ENCODE data around the gene GGN. TPM values are rescaled to one million over a fixed set of nuclear protein-coding genes. Genes with fewer than 3 reads are reported as not detected.

The GGN gene
- total and polyA plus RNA-seq, 2 of the 13 experiments (the other 11 are each of a cell fraction or from before 2014, with no cell fraction given): not detected

- TF ChIP-seq ZNF34 (CRISPR knock-in tag; IDR thresholded peaks at IDR 0.05; ENCODE audit: borderline replicate concordance): 0 out of 2 replicates have a peak, but pooled peaks have one; percentile 50
- peak; percentile 18 for TF ChIP-seq AGO2 (optimal IDR thresholded peaks at IDR 0.05; ENCODE audit: low read depth, low read length)
- TF ChIP-seq UBTF (CRISPR knock-in tag; IDR thresholded peaks at IDR 0.05): peak; percentile 93
- peak; percentile 95 for TF ChIP-seq ZNF776 (CRISPR knock-in tag; IDR thresholded peaks at IDR 0.05)
- TF ChIP-seq ZBTB10 (CRISPR knock-in tag; IDR thresholded peaks at IDR 0.05; ENCODE audit: borderline replicate concordance): no peak; the same call in none of the 2 replicates
- peak; percentile 73 for TF ChIP-seq MED1 (CRISPR knock-in tag; IDR thresholded peaks at IDR 0.05)
- peak; percentile 43; the same call in 1 of the 2 replicates for TF ChIP-seq ZNF143 (CRISPR knock-in tag; IDR thresholded peaks at IDR 0.05)
- TF ChIP-seq KMT2B (CRISPR knock-in tag; IDR thresholded peaks at IDR 0.05): peak; percentile 84
- TF ChIP-seq HDAC2 (CRISPR knock-in tag; IDR thresholded peaks at IDR 0.05): peak; percentile 42; the same call in 1 of the 2 replicates
- TF ChIP-seq ZNF766 (CRISPR knock-in tag; IDR thresholded peaks at IDR 0.05; ENCODE audit: borderline replicate concordance): peak; percentile 78; the same call in 1 of the 2 replicates
- peak; percentile 94 for TF ChIP-seq ZNF883 (CRISPR knock-in tag; IDR thresholded peaks at IDR 0.05; ENCODE audit: not compliant biosample characterization)
- TF ChIP-seq, protein P1, sequence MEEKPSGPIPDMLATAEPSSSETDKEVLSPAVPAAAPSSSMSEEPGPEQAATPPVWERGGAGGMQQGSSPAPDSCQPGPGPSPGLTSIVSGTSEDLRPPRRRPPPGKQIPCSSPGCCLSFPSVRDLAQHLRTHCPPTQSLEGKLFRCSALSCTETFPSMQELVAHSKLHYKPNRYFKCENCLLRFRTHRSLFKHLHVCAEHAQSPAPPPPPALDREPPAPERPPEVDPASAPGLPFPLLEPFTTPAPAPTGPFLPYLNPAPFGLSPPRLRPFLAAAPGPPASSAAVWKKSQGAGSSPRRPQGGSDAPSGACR (CRISPR knock-in tag; IDR thresholded peaks at IDR 0.05): peak; percentile 85; the same call in 1 of the 2 replicates
- TF ChIP-seq ZNF121 (CRISPR knock-in tag; IDR thresholded peaks at IDR 0.05): 0 out of 2 replicates have a peak, but pooled peaks have one; percentile 17
- no peak for TF ChIP-seq ZNF530 (CRISPR knock-in tag; IDR thresholded peaks at IDR 0.05; ENCODE audit: low read depth)
- TF ChIP-seq ZNF160 (CRISPR knock-in tag; IDR thresholded peaks at IDR 0.05): peak; percentile 76
- peak; percentile 88 for TF ChIP-seq PHF21A (CRISPR knock-in tag; IDR thresholded peaks at IDR 0.05)
- peak; percentile 88 for TF ChIP-seq TAF1 (CRISPR knock-in tag; IDR thresholded peaks at IDR 0.05)
- TF ChIP-seq RARG (CRISPR knock-in tag; IDR thresholded peaks at IDR 0.05; ENCODE audit: low read depth): no peak
- peak; percentile 76 for TF ChIP-seq ZNF761 (CRISPR knock-in tag; conservative IDR thresholded peaks at IDR 0.05)
- TF ChIP-seq ZNF256 (CRISPR knock-in tag; conservative IDR thresholded peaks at IDR 0.05): peak; percentile 36; the same call in 1 of the 2 replicates
- TF ChIP-seq E2F5 (CRISPR knock-in tag; conservative IDR thresholded peaks at IDR 0.05): peak; percentile 83; the same call in 1 of the 2 replicates
- peak; percentile 63; the same call in 1 of the 2 replicates for TF ChIP-seq ZNF296 (CRISPR knock-in tag; conservative IDR thresholded peaks at IDR 0.05)
Observed at GRCh38 chr19:38402967-38403674, 15.3 kb upstream of the GGN start, which contains the start of gene FAM98C (continued).
